Left cardiac atrium (tissue), 4 donors: ENCODE data around the gene PROSER3. TPM values are rescaled to one million over a fixed set of nuclear protein-coding genes. Genes with fewer than 3 reads are reported as not detected.
A peak's percentile ranks its signal among the peaks of the same experiment; 100 is the strongest.
"Not testable (repeated sequence)": the region's sequence is repeated elsewhere in the genome, so short reads cannot be mapped to it uniquely, and the experiment has no call there.

Experiments used
- ATAC-seq, 2 donors: fragments of 200-7000 bp; cut with Tn5 transposase; one replicate each; pipeline ENCODE4 v1.9.1; 2020; ENCODE audit warnings: mild to moderate bottlenecking in 2 of 2, moderate library complexity in 2 of 2
- DNase-seq: peaks from one replicate; pipeline ENCODE4 v3.0.0-alpha.2; 2020
- intact Hi-C, 2 donors: fragments of 100-400 bp; cut with DNase I; formaldehyde crosslinking; loops; one replicate each; pipeline versions ENCODE4 v1.14.1 to v1.15.1; 2022 to 2023
- total RNA-seq, 2 donors: library from RNA; stranded (reverse); fragmentation: NEBNext Ultra II Directional; extraction: Animal tissue kit (Norgen Biotek cat#: 25700); gene quantifications; one replicate each; pipeline ENCODE4 v1.2.1, GENCODE V29; 2021
- donor health status: DM: no; HTN: yes; CAD: no.
- donor health status: DM: no; HTN: yes; CAD: no; lungs with severe emphysema.
- donor health status: DM: yes; HTN: yes; CAD: no.
- donor health status: Dilated cardiomyopathy.

Gene PROSER3
- total RNA-seq, 2 donors from 2014 or later, result 6.8 to 8.4 TPM

GRCh38 chr19:35719402-35720162 lies 38.4 kb upstream of the PROSER3 start:
- ATAC-seq (no peak), DNase-seq (no peak)
- intact Hi-C loops, result loop anchor here (5.0 to 10.0 kb wide), 2 partner anchors 172 to 215 kb away; partner anchors contain the start of genes LRFN3 (in 1 of the 2) and TMEM147 (in 1 of the 2)

DNA sequence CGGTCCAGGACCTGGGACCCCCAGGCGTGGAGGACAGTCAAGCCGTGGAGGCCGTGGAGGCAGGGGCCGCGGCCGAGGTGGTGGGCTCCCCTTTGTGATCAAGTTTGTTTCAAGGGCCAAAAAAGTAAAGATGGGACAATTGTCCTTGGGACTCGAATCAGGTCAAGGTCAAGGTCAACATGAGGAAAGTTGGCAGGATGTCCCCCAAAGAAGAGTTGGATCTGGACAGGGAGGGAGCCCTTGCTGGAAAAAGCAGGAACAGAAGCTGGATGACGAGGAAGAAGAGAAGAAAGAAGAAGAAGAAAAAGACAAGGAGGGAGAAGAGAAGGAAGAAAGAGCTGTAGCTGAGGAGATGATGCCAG lies 37.8 kb upstream of the PROSER3 start:
- intact Hi-C loops, result no loop called here
- DNase-seq (no peak), ATAC-seq (no peak)

GRCh38 chr19:35720648-35721047 lies 37.3 kb upstream of the PROSER3 start:
- ATAC-seq, result no peak
- intact Hi-C loops, result no loop called here
- DNase-seq, result no peak

- intact Hi-C loops, result no loop called here
- DNase-seq (no peak), ATAC-seq (no peak)
These were observed 36.6 kb upstream of the PROSER3 start for GRCh38 chr19:35721374-35721773.

GRCh38 chr19:35722461-35722860 lies 35.5 kb upstream of the PROSER3 start:
- no peak for DNase-seq
- no peak for ATAC-seq
- intact Hi-C loops, result no loop called here

DNA sequence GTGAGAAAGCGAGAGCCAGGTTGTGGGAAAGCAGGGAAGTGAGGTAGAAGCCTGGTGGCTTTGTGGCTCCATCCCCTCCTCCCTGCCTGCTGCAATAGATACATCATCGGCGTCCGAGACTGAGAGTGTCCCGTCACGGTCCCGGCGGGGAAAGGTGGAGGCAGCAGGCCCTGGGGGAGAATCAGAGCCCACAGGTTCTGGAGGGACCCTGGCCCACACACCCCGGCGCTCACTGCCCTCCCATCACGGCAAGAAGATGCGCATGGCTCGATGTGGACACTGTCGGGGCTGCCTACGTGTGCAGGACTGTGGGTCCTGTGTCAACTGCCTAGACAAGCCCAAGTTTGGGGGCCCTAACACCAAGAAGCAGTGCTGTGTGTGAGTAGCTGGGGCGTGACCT lies 35.1 kb upstream of the PROSER3 start:
- ATAC-seq (no peak), DNase-seq (no peak)
- intact Hi-C loops, result no loop called here

- intact Hi-C loops, result no loop called here
- DNase-seq (no peak), ATAC-seq (no peak)
These were observed 34.3 kb upstream of the PROSER3 start for GRCh38 chr19:35723671-35724070.

- ATAC-seq, result not testable (repeated sequence)
These were observed 33.8 kb upstream of the PROSER3 start for GRCh38 chr19:35724132-35724531.

GRCh38 chr19:35724560-35724959 lies 33.4 kb upstream of the PROSER3 start:
- ATAC-seq (no peak), DNase-seq (no peak)
- intact Hi-C loops, result no loop called here

More at GRCh38 chr19:35724132-35724531, 33.8 kb upstream of the PROSER3 start:
- intact Hi-C loops, DNase-seq: not testable (repeated sequence)

- ATAC-seq, result no peak
- intact Hi-C loops, result no loop called here
- no peak for DNase-seq
These were observed 32.6 kb upstream of the PROSER3 start for GRCh38 chr19:35725216-35725861.

GRCh38 chr19:35727053-35727955 lies 30.7 kb upstream of the PROSER3 start:
- intact Hi-C loops, result no loop called here
- ATAC-seq (no peak), DNase-seq (no peak)

- DNase-seq (no peak), ATAC-seq (no peak)
- intact Hi-C loops, result no loop called here
These were observed 29.8 kb upstream of the PROSER3 start for GRCh38 chr19:35727956-35728706.

DNA sequence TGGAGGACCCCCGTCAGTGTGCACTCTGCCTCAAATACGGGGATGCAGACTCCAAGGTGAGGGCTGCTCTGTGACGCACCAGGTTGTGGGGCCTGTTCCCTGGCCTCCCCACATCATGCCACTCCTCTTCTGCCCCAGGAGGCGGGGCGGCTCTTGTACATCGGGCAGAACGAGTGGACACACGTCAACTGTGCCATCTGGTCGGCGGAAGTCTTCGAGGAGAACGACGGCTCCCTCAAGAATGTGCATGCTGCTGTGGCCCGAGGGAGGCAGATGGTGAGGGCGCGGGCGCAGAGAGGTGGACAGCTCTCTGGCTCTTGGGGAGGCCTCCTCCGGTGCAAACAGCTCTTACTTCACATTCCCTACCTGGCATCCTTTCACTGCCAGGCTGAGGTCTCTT lies 29.0 kb upstream of the PROSER3 start:
- DNase-seq, result no peak
- intact Hi-C loops, result no loop called here
- no peak for ATAC-seq

GRCh38 chr19:35729763-35730162 lies 28.2 kb upstream of the PROSER3 start:
- intact Hi-C loops, result no loop called here
- DNase-seq (no peak), ATAC-seq (no peak)

DNA sequence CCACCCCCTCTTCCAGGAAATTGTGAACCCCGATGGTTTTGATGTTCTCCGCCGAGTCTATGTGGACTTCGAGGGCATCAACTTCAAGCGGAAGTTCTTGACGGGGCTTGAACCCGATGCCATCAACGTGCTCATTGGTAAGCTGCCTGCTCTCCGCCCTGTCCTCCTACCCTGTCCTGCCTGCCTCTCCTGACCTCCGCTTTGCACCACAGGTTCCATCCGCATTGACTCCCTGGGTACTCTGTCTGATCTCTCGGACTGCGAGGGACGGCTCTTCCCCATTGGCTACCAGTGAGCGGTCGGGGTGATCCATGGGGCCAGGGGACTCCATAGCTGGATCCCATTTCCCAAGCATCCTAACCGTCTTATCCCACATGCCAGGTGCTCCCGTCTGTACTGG lies 27.6 kb upstream of the PROSER3 start:
- ATAC-seq, result no peak
- DNase-seq, result no peak
- intact Hi-C loops, result no loop called here

DNA sequence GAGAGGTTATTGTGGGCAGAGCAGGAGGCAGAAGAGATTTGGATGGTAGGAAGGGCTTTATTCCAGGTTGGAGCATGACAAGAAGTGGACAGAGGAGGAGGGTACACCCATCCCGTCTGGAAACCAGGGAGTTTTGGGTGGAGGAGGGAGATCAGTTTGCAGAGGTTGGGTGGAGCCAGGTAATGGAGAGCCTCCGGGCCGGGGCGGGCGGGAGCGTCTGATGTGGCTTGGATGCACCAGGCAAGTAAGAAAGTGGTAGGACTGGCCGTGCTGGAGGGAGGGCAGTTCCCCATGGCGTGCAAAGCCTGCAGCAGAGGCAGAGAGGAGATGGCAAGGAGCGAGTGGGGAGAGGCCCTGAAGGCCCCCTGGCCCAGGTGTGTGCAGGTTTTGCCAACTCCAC lies 26.6 kb upstream of the PROSER3 start:
- DNase-seq (no peak), ATAC-seq (no peak)
- intact Hi-C loops, result no loop called here

GRCh38 chr19:35731779-35732405 lies 26.1 kb upstream of the PROSER3 start:
- intact Hi-C loops, result no loop called here
- ATAC-seq (no peak), DNase-seq (no peak)

DNA sequence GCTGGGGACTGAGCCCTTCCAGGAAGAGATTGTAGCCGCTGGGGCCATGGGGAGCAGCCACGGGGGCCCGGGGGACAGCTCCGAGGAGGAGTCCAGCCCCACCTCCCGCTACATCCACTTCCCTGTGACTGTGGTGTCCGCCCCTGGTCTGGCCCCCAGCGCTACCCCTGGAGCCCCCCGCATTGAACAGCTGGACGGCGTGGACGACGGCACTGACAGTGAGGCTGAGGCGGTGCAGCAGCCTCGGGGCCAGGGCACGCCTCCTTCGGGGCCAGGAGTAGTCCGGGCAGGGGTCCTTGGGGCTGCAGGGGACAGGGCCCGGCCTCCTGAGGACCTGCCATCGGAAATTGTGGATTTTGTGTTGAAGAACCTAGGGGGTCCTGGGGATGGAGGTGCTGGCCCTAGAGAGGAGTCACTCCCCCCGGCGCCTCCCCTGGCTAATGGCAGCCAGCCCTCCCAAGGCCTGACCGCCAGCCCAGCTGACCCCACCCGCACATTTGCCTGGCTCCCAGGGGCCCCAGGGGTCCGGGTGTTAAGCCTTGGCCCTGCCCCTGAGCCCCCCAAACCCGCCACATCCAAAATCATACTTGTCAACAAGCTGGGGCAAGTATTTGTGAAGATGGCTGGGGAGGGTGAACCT lies 25.3 kb upstream of the PROSER3 start:
- intact Hi-C loops, result no loop called here
- DNase-seq (peak; percentile 20), ATAC-seq (no peak)
